HG02642 (cell line): ENCODE measurements around the gene ITSN1.

Experiments
- ATAC-seq: cut with Tn5 transposase; IDR thresholded peaks from one replicate; pipeline ENCODE4 v1.9.1; 2021; ENCODE audit warnings: mild to moderate bottlenecking; ENCODE audit not compliant: unreplicated experiment, poor library complexity

ITSN1 gene

GRCh38 chr21:33677450-33677849, 35.1 kb downstream of the ITSN1 start:
- ATAC-seq = no peak

- ATAC-seq = no peak
Observed at GRCh38 chr21:33680870-33681269, 38.6 kb downstream of the ITSN1 start.

GRCh38 chr21:33682992-33683627, 40.8 kb downstream of the ITSN1 start:
- ATAC-seq = no peak

- ATAC-seq = no peak
Observed at GRCh38 chr21:33684068-33684467, 41.8 kb downstream of the ITSN1 start.

- no peak for ATAC-seq
Observed at GRCh38 chr21:33684923-33685560, 42.7 kb downstream of the ITSN1 start.

GRCh38 chr21:33685613-33686197, 43.4 kb downstream of the ITSN1 start:
- ATAC-seq = no peak

- no peak for ATAC-seq
Observed at GRCh38 chr21:33686386-33686785, 44.1 kb downstream of the ITSN1 start.

- ATAC-seq = no peak
Observed at GRCh38 chr21:33687634-33688033, 45.3 kb downstream of the ITSN1 start.

- ATAC-seq = no peak
Observed at GRCh38 chr21:33688353-33688752, 46.1 kb downstream of the ITSN1 start.

- no peak for ATAC-seq
Observed at GRCh38 chr21:33690874-33691273, 48.6 kb downstream of the ITSN1 start.

GRCh38 chr21:33691945-33692603, 49.8 kb downstream of the ITSN1 start:
- ATAC-seq = no peak

GRCh38 chr21:33695813-33696212, 53.5 kb downstream of the ITSN1 start:
- ATAC-seq = no peak

GRCh38 chr21:33696465-33696864, 54.2 kb downstream of the ITSN1 start:
- ATAC-seq = no peak

- ATAC-seq = no peak
Observed at GRCh38 chr21:33698087-33698860, 56.0 kb downstream of the ITSN1 start.

- ATAC-seq = no peak
Observed at GRCh38 chr21:33699277-33699676, 57.0 kb downstream of the ITSN1 start.

GRCh38 chr21:33700491-33700890, 58.2 kb downstream of the ITSN1 start:
- no peak for ATAC-seq

- ATAC-seq = no peak
Observed at GRCh38 chr21:33703750-33704606, 61.7 kb downstream of the ITSN1 start.

- ATAC-seq = no peak
Observed at GRCh38 chr21:33707846-33708245, 65.5 kb downstream of the ITSN1 start.

GRCh38 chr21:33708874-33709273, 66.6 kb downstream of the ITSN1 start:
- ATAC-seq = no peak
